H1 (cell line): ENCODE measurements around the gene C17orf114.

ENCODE experiments used
- CTCF ChIA-PET: fragments of 300-600 bp; sonication (Branson Sonifier 250); formaldehyde crosslinking; loops from one replicate; lab custom pipeline; 2021; ENCODE audit not compliant: partially characterized antibody; lab: Charles Lee
- POLR2A ChIA-PET: fragments of 300-600 bp; sonication (Branson Sonifier 250); formaldehyde crosslinking; loops from one replicate; lab custom pipeline; 2021; ENCODE audit warnings: inconsistent platforms; ENCODE audit not compliant: partially characterized antibody; lab: Charles Lee
- DNase-seq, 2 experiments: peaks; one replicate each; pipeline versions ENCODE4 v3.0.0 to v3.0.0-alpha.2; 2010 to 2022; ENCODE audit warnings: low spot score in 2 of 2, low read depth in 1 of 2, mixed read lengths in 1 of 2
- FAIRE-seq: peaks from 2 replicates; lab custom pipeline; 2011; peaks lifted over from hg19 to GRCh38; lab: Jason Lieb, UNC
- H2AFZ ChIP-seq: 2 replicates; pipeline ENCODE4 v1.8.1; 2012; ENCODE audit warnings: low read length, inconsistent platforms
- H2AK5ac ChIP-seq: 2 replicates; pipeline ENCODE4 v1.6.1; 2013; ENCODE audit warnings: low read depth, low read length
- H2BK120ac ChIP-seq: replicated peaks from 2 replicates; pipeline ENCODE3; 2013; ENCODE audit warnings: low read depth, low read length, inconsistent platforms
- H2BK12ac ChIP-seq: 2 replicates; pipeline ENCODE4 v1.6.1; 2013; ENCODE audit warnings: low read depth, low read length
- H2BK15ac ChIP-seq: 2 replicates; pipeline ENCODE4 v1.6.1; 2013; ENCODE audit warnings: low read length
- H2BK20ac ChIP-seq: 2 replicates; pipeline ENCODE4 v1.6.1; 2013; ENCODE audit warnings: low read length
- H2BK5ac ChIP-seq: 2 replicates; pipeline ENCODE4 v1.6.1; 2013; ENCODE audit warnings: low read depth, low read length
- H3K14ac ChIP-seq: 2 replicates; pipeline ENCODE4 v1.6.1; 2013; ENCODE audit warnings: inconsistent platforms; ENCODE audit not compliant: insufficient read length
- H3K18ac ChIP-seq: 2 replicates; pipeline ENCODE4 v1.6.1; 2013; ENCODE audit warnings: low read length; ENCODE audit errors: extremely low read depth
- H3K23ac ChIP-seq: 2 replicates; pipeline ENCODE4 v1.6.1; 2013; ENCODE audit warnings: inconsistent platforms; ENCODE audit not compliant: insufficient read length
- H3K23me2 ChIP-seq: 2 replicates; pipeline ENCODE4 v1.6.1; 2013; ENCODE audit warnings: low read depth, low read length
- H3K27ac ChIP-seq: 2 replicates; pipeline ENCODE4 v1.6.1; 2011; ENCODE audit warnings: low read depth, low read length, inconsistent platforms
- H3K27me3 ChIP-seq, 4 experiments: replicated peaks in 1 of 4; 1 replicate in 1 of 4; 2 replicates in 3 of 4; pipeline versions ENCODE4 v1.6.1 to v1.8.1; 2011 to 2013; ENCODE audit warnings: low read length in 3 of 4, mild to moderate bottlenecking in 3 of 4, inconsistent platforms in 2 of 4, mixed read lengths in 2 of 4, moderate library complexity in 1 of 4; ENCODE audit not compliant: control insufficient read depth in 3 of 4, insufficient read depth in 3 of 4; ENCODE audit errors: extremely low read depth in 1 of 4
- H3K36me3 ChIP-seq, 4 experiments: 2 replicates each; pipeline versions ENCODE4 v1.6.1 to v1.8.1; 2011 to 2013; ENCODE audit warnings: mild to moderate bottlenecking in 4 of 4, low read length in 3 of 4, moderate library complexity in 2 of 4, control low read depth in 1 of 4, inconsistent platforms in 1 of 4; ENCODE audit not compliant: insufficient read depth in 4 of 4, control insufficient read depth in 2 of 4
- H3K4ac ChIP-seq: replicated peaks from 2 replicates; pipeline ENCODE3; 2013; ENCODE audit warnings: low read length, low read depth, mixed read lengths, inconsistent platforms; ENCODE audit not compliant: insufficient read length
- H3K4me1 ChIP-seq, 4 experiments: replicated peaks in 1 of 4; 1 replicate in 1 of 4; 2 replicates in 3 of 4; pipeline versions ENCODE4 v1.6.1 to v1.8.1; 2011 to 2013; ENCODE audit warnings: low read length in 3 of 4, inconsistent platforms in 2 of 4, mixed read lengths in 1 of 4; ENCODE audit not compliant: insufficient read depth in 4 of 4, control insufficient read depth in 3 of 4
- H3K4me2 ChIP-seq, 2 experiments: 2 replicates each; pipeline versions ENCODE4 v1.6.1 to v1.8.1; 2011 to 2013; ENCODE audit warnings: low read depth in 2 of 2, low read length in 2 of 2, control low read depth in 1 of 2, inconsistent platforms in 1 of 2, mild to moderate bottlenecking in 1 of 2; ENCODE audit not compliant: insufficient read depth in 1 of 2
- H3K4me3 ChIP-seq, 4 experiments: fragments of 200-600, 300-600 bp in 1 of 4; sonication (generic), shearing (Covaris generic), sonication (Bioruptor Twin) in 1 of 4; 2 replicates each; pipeline versions ENCODE4 v1.5.1 to v1.8.1; 2011 to 2016; ENCODE audit warnings: low read length in 4 of 4, low read depth in 3 of 4, control low read depth in 2 of 4, inconsistent platforms in 2 of 4, mild to moderate bottlenecking in 2 of 4, mixed read lengths in 1 of 4, moderate library complexity in 1 of 4; ENCODE audit not compliant: insufficient read depth in 2 of 4; ENCODE audit errors: extremely low read depth in 1 of 4
- H3K56ac ChIP-seq: replicated peaks from 2 replicates; pipeline ENCODE3; 2013; ENCODE audit warnings: low read depth, mild to moderate bottlenecking, mixed read lengths, low read length, inconsistent platforms; ENCODE audit not compliant: insufficient read length
- H3K79me1 ChIP-seq: 2 replicates; pipeline ENCODE4 v1.6.1; 2013; ENCODE audit warnings: low read depth, low read length, control low read depth
- H3K79me2 ChIP-seq, 2 experiments: 2 replicates each; pipeline versions ENCODE4 v1.6.1 to v1.8.1; 2012 to 2013; ENCODE audit warnings: low read length in 2 of 2, mild to moderate bottlenecking in 2 of 2, inconsistent platforms in 1 of 2; ENCODE audit not compliant: insufficient read depth in 2 of 2, control insufficient read depth in 1 of 2
- H3K9ac ChIP-seq, 4 experiments: replicated peaks in 1 of 4; 1 replicate in 1 of 4; 2 replicates in 3 of 4; pipeline versions ENCODE4 v1.6.1 to v1.8.1; 2011 to 2013; ENCODE audit warnings: low read depth in 3 of 4, low read length in 3 of 4, control low read depth in 2 of 4, mild to moderate bottlenecking in 2 of 4, moderate library complexity in 2 of 4, inconsistent platforms in 1 of 4; ENCODE audit errors: extremely low read depth in 1 of 4
- H3K9me3 ChIP-seq, 2 experiments: 2 replicates each; pipeline versions ENCODE4 v1.6.1 to v1.8.1; 2012 to 2013; ENCODE audit warnings: mild to moderate bottlenecking in 2 of 2, moderate library complexity in 2 of 2, control low read depth in 1 of 2, inconsistent platforms in 1 of 2, low read depth in 1 of 2, low read length in 1 of 2, mixed read lengths in 1 of 2; ENCODE audit not compliant: insufficient read depth in 2 of 2
- H4K20me1 ChIP-seq, 2 experiments: replicated peaks in 1 of 2; 2 replicates each; pipeline versions ENCODE3 to v1.8.1; 2011 to 2013; ENCODE audit warnings: inconsistent platforms in 2 of 2, low read length in 2 of 2, mild to moderate bottlenecking in 1 of 2; ENCODE audit not compliant: insufficient read depth in 2 of 2, control insufficient read depth in 1 of 2
- H4K5ac ChIP-seq: 2 replicates; pipeline ENCODE4 v1.6.1; 2013; ENCODE audit warnings: low read length, low read depth, mixed read lengths, inconsistent platforms; ENCODE audit not compliant: insufficient read length
- H4K8ac ChIP-seq: 2 replicates; pipeline ENCODE4 v1.8.0; 2013; ENCODE audit warnings: mild to moderate bottlenecking, moderate library complexity, low read length, inconsistent platforms; ENCODE audit not compliant: insufficient read depth; ENCODE audit errors: extremely low read depth
- H4K91ac ChIP-seq: replicated peaks from 2 replicates; pipeline ENCODE3; 2013; ENCODE audit warnings: low read length, mixed read lengths, inconsistent platforms; ENCODE audit not compliant: insufficient read length
- CBX8 ChIP-seq: fragments of 300-800, 300-1000 bp; sonication (generic); IDR thresholded peaks from 2 replicates; pipeline ENCODE4 v1.7.1; 2016; ENCODE audit warnings: low read depth, low read length, borderline replicate concordance
- CHD2 ChIP-seq: IDR thresholded peaks from 2 replicates; pipeline ENCODE4 v1.6.1; 2012; ENCODE audit warnings: low read length, improper control_type of control experiment
- EGR1 ChIP-seq: IDR thresholded peaks from 2 replicates; pipeline ENCODE4 v1.6.1; 2011; ENCODE audit warnings: low read depth, low read length, borderline replicate concordance
- HDAC6 ChIP-seq: IDR thresholded peaks from one replicate; pipeline ENCODE4 v1.7.1; 2012; ENCODE audit warnings: low read depth, mild to moderate bottlenecking, inconsistent platforms, low read length, moderate library complexity
- MAFK ChIP-seq: IDR thresholded peaks from 2 replicates; pipeline ENCODE4 v1.6.1; 2012; ENCODE audit warnings: low read depth, mild to moderate bottlenecking, improper control_type of control experiment, low read length
- WGBS, 2 experiments: shearing (Covaris generic) in 1 of 2; methylation state at CpG; one replicate each; pipeline versions ENCODE4 v1.1.6 to v1.1.7; 2013 to 2015; ENCODE audit warnings: low lambda C conversion rate in 2 of 2, mixed read lengths in 2 of 2, inconsistent platforms in 1 of 2, low coverage in 1 of 2, missing lambda C conversion rate in 1 of 2; ENCODE audit not compliant: insufficient replicate concordance in 2 of 2, insufficient coverage in 1 of 2, insufficient read length in 1 of 2; ENCODE audit errors: extremely low coverage in 1 of 2, missing lambda C conversion rate in 1 of 2; 5-methylcytosine and 5-hydroxymethylcytosine counted together

Gene C17orf114

DNA sequence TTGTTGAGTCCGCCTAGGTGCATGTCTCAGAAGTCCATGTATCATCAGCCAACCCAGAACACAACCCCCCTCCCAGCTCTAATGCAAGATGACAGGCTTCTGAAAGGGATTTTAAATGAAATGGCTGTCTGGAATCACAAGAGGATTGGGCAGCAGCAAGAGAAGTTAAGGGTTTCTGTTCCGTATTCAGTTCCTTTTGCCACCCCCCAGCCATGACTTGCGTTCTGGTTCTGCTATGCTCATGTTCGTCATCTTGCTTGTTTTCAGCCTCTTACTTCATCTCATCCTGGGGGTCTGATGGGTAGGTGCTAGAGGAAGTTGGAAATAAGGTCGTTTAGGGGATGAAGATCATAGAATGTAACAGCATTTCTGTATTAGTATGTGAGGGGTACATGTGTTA lies 43.0 kb upstream of the C17orf114 start:
- Histone ChIP-seq H2BK5ac (no peak overlapping the region), H3K36me3 (no peaks in the 10 kb centered on the region; a peak in 1 of 8 replicates), H3K4me2 (no peak overlapping the region), H2AK5ac (no peak overlapping the region), H3K23ac (no peak overlapping the region), H3K79me2 (peaks cover 4 to 60% of the 10 kb centered on the region in 2 experiments; a peak in 3 of 4 replicates), H3K9me3 (no peaks in the 10 kb centered on the region), H3K4ac (no peak overlapping the region), H3K27ac (no peak overlapping the region), H4K91ac (no peak overlapping the region), H3K23me2 (no peaks in the 10 kb centered on the region), H2AFZ (no peak overlapping the region), H3K27me3 (no peaks in the 10 kb centered on the region), H3K14ac (no peak overlapping the region), H2BK12ac (no peak overlapping the region), H2BK120ac (no peak overlapping the region), H4K8ac (no peak overlapping the region), H3K9ac (no peak overlapping the region), H2BK15ac (no peak overlapping the region), H3K4me3 (no peak overlapping the region), H3K4me1 (peaks cover 5 to 20% (median 15%) of the 10 kb centered on the region in 4 experiments), H4K20me1 (peaks cover 0 to 3% of the 10 kb centered on the region in 2 experiments), H3K18ac (no peak overlapping the region), H3K56ac (no peak overlapping the region), H3K79me1 (peaks cover 14% of the 10 kb centered on the region), H4K5ac (no peak overlapping the region), H2BK20ac (no peak overlapping the region)
- 90% methylated on average over 5 of the region's 5 CpGs; no CpG with 5 or more reads in 1 of the 2 experiments for WGBS, 2 experiments
- ChIA-PET CTCF (interaction anchor here (1.4 to 2.0 kb wide), 2 partner anchors 36 to 39 kb away, joined by 4 to 6 read pairs; no protein-coding TSS in a partner anchor), POLR2A (interaction anchor here (1.0 kb wide), 1 partner anchor 13 kb away, joined by 3 read pairs; no protein-coding TSS in a partner anchor)
- FAIRE-seq, result no peak
- DNase-seq, result no peak
- TF ChIP-seq CBX8 (no peak), MAFK (no peak), CHD2 (no peak), HDAC6 (no peak), EGR1 (no peak)
